Mesendoderm (in vitro differentiated cells): ENCODE data around the gene EML4.
"Not testable (repeated sequence)": the region's sequence is repeated elsewhere in the genome, so short reads cannot be mapped to it uniquely, and the experiment has no call there.

Experiments
- DNase-seq: peaks from one replicate; pipeline ENCODE4 v3.0.0; 2013
- H2AK5ac ChIP-seq: 2 replicates; pipeline ENCODE4 v1.6.1; 2013; ENCODE audit warnings: low read length, inconsistent platforms
- H2BK120ac ChIP-seq: 2 replicates; pipeline ENCODE4 v1.6.1; 2013; ENCODE audit warnings: low read depth, mild to moderate bottlenecking, low read length, moderate library complexity, mixed read lengths
- H2BK15ac ChIP-seq: replicated peaks from 2 replicates; pipeline ENCODE4 v1.6.1; 2013; ENCODE audit warnings: low read depth, mild to moderate bottlenecking, moderate library complexity
- H2BK5ac ChIP-seq: 2 replicates; pipeline ENCODE4 v1.6.1; 2013; ENCODE audit warnings: low read length, inconsistent platforms
- H3K18ac ChIP-seq: 2 replicates; pipeline ENCODE4 v1.6.1; 2013; ENCODE audit warnings: mild to moderate bottlenecking, low read length, mixed read lengths
- H3K23ac ChIP-seq: one replicate; pipeline ENCODE4 v1.6.1; 2013; ENCODE audit warnings: low read length
- H3K27ac ChIP-seq: 2 replicates; pipeline ENCODE4 v1.5.1; 2013; ENCODE audit warnings: low read depth, mild to moderate bottlenecking, inconsistent platforms, low read length, moderate library complexity
- H3K27me3 ChIP-seq: 2 replicates; pipeline ENCODE4 v1.6.1; 2013; ENCODE audit warnings: low read length, control low read depth, mild to moderate bottlenecking, inconsistent platforms; ENCODE audit not compliant: insufficient read depth, poor library complexity
- H3K36me3 ChIP-seq: 2 replicates; pipeline ENCODE4 v1.6.1; 2013; ENCODE audit warnings: low read length, inconsistent platforms; ENCODE audit not compliant: control insufficient read depth, insufficient read depth
- H3K4ac ChIP-seq: one replicate; pipeline ENCODE4 v1.6.1; 2013; ENCODE audit warnings: low read depth, mild to moderate bottlenecking, low read length, moderate library complexity
- H3K4me1 ChIP-seq: 2 replicates; pipeline ENCODE4 v1.6.1; 2013; ENCODE audit warnings: low read depth, low read length, inconsistent platforms; ENCODE audit not compliant: control insufficient read depth
- H3K4me2 ChIP-seq: 2 replicates; pipeline ENCODE4 v1.6.1; 2013; ENCODE audit warnings: low read length
- H3K4me3 ChIP-seq: 2 replicates; pipeline ENCODE4 v1.5.1; 2013; ENCODE audit warnings: mild to moderate bottlenecking, low read length
- H3K56ac ChIP-seq: one replicate; pipeline ENCODE4 v1.6.1; 2013; ENCODE audit warnings: low read length
- H3K79me1 ChIP-seq: 2 replicates; pipeline ENCODE4 v1.6.1; 2013; ENCODE audit warnings: low read length, inconsistent platforms
- H3K79me2 ChIP-seq: 2 replicates; pipeline ENCODE4 v1.6.1; 2013; ENCODE audit warnings: mild to moderate bottlenecking, low read length; ENCODE audit not compliant: control insufficient read depth, insufficient read depth
- H3K9ac ChIP-seq: 2 replicates; pipeline ENCODE4 v1.6.1; 2013; ENCODE audit warnings: low read length, inconsistent platforms
- H4K5ac ChIP-seq: one replicate; pipeline ENCODE4 v1.6.1; 2013; ENCODE audit warnings: low read length
- H4K8ac ChIP-seq: one replicate; pipeline ENCODE4 v1.6.1; 2013; ENCODE audit warnings: low read depth, mild to moderate bottlenecking, control low read depth, low read length, moderate library complexity
- WGBS: extraction: QIAGEN DNeasy Blood & Tissue Kit; methylation state at CpG from one replicate; pipeline ENCODE4 v1.1.7; 2013; ENCODE audit warnings: low lambda C conversion rate, missing lambda C conversion rate; ENCODE audit not compliant: insufficient coverage; ENCODE audit errors: extremely low coverage; 5-methylcytosine and 5-hydroxymethylcytosine counted together

EML4 gene

DNA sequence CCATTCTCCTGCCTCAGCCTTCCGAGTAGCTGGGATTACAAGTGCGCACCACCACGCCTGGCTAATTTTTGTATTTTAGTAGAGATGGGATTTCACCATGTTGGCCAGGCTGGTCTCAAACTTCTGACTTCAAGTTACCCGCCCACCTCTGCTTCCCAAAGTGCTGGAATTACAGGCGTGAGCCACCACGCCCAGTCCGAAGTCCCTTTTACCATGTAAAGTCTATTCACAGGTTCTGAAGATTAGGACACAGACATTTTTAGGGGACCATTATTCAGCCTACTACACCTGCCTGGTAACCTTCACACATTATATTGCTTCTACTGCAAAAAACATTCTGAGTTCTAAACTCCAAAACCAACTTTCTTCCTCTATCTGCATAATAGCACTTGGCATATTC, 210.9 kb downstream of the EML4 start:
- no CpG with 5 or more reads among the region's 7 CpGs for WGBS
- DNase-seq, H3K79me2 ChIP-seq, H3K4me1 ChIP-seq, H3K27me3 ChIP-seq, H2BK5ac ChIP-seq, H3K4me3 ChIP-seq, H4K8ac ChIP-seq, H3K4me2 ChIP-seq, H3K79me1 ChIP-seq, H2AK5ac ChIP-seq, H3K36me3 ChIP-seq, H3K27ac ChIP-seq, H2BK15ac ChIP-seq, H3K4ac ChIP-seq, H4K5ac ChIP-seq, H3K56ac ChIP-seq, H3K23ac ChIP-seq, H2BK120ac ChIP-seq, H3K18ac ChIP-seq, H3K9ac ChIP-seq: not testable (repeated sequence)

DNA sequence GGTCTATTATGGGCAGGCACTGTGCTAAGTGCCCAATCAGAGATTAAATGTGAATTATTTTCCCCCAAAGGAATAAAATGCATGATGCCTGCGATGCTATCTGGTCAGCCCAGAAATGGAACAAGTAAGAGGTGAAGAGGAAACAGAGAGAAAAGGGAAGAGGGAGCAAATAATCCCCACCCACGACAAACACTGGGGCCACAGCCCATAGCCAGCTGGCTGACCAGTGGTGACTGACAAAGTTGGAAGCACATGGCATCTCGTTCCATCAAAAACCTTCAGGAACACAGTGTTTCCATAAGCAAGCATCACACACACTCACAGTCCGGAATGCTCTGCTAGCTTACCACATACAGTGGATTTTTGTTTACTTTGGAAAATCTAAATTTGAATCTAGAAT, 213.0 kb downstream of the EML4 start:
- Histone ChIP-seq H3K56ac (no peak overlapping the region), H3K18ac (no peak overlapping the region), H3K79me2 (no peaks in the 10 kb centered on the region), H2BK15ac (no peak overlapping the region), H3K36me3 (no peaks in the 10 kb centered on the region), H3K79me1 (no peaks in the 10 kb centered on the region), H4K5ac (no peak overlapping the region), H3K23ac (no peak overlapping the region), H4K8ac (no peak overlapping the region), H3K27ac (no peak overlapping the region), H2AK5ac (no peak overlapping the region), H2BK5ac (no peak overlapping the region), H3K4me2 (no peak overlapping the region), H3K4me3 (no peak overlapping the region), H3K27me3 (no peaks in the 10 kb centered on the region), H3K9ac (no peak overlapping the region), H3K4ac (no peak overlapping the region), H3K4me1 (no peaks in the 10 kb centered on the region), H2BK120ac (no peak overlapping the region)
- DNase-seq, result no peak
- WGBS, result no CpG with 5 or more reads among the region's 4 CpGs
